Smooth muscle cell (in vitro differentiated cells): Measurements from ENCODE around the gene TRMT1. TPM values are rescaled to one million over a fixed set of nuclear protein-coding genes. Genes with fewer than 3 reads are reported as not detected.
A peak's percentile ranks its signal among the peaks of the same experiment; 100 is the strongest.

Experiments
- DNase-seq: peaks from one replicate; lab custom pipeline; 2025; ENCODE audit not compliant: unreplicated experiment; lab: John Stamatoyannopoulos, UW
- H2AFZ ChIP-seq: fragments of 200-600 bp; sonication (generic); 2 replicates; pipeline ENCODE4 v1.6.0; 2016; ENCODE audit warnings: antibody characterized with exemption, low read depth, mild to moderate bottlenecking
- H3F3A ChIP-seq: fragments of 200-600 bp; sonication (generic); 2 replicates; pipeline ENCODE4 v1.6.0; 2017; ENCODE audit warnings: antibody characterized with exemption, low read depth
- H3K27ac ChIP-seq: fragments of 200-600 bp; sonication (generic); 2 replicates; pipeline ENCODE4 v1.5.1; 2016; ENCODE audit warnings: low read depth, mild to moderate bottlenecking
- H3K27me3 ChIP-seq: fragments of 200-600 bp; sonication (generic); 2 replicates; pipeline ENCODE4 v1.6.1; 2016; ENCODE audit warnings: low read depth, mild to moderate bottlenecking
- H3K36me3 ChIP-seq: fragments of 200-600 bp; sonication (generic); 2 replicates; pipeline ENCODE4 v1.5.1; 2016; ENCODE audit warnings: low read depth
- H3K4me1 ChIP-seq: fragments of 200-600 bp; sonication (generic); 2 replicates; pipeline ENCODE4 v1.5.1; 2016; ENCODE audit warnings: low read depth
- H3K4me2 ChIP-seq: fragments of 200-600 bp; sonication (generic); 2 replicates; pipeline ENCODE4 v1.6.0; 2016; ENCODE audit warnings: mild to moderate bottlenecking
- H3K4me3 ChIP-seq: fragments of 200-600 bp; sonication (generic); 2 replicates; pipeline ENCODE4 v1.5.1; 2016; ENCODE audit warnings: mild to moderate bottlenecking
- H3K79me2 ChIP-seq: fragments of 200-600 bp; sonication (generic); 2 replicates; pipeline ENCODE4 v1.6.0; 2016; ENCODE audit warnings: low read depth, mild to moderate bottlenecking
- H3K9ac ChIP-seq: fragments of 200-600 bp; sonication (generic); 2 replicates; pipeline ENCODE4 v1.6.0; 2016; ENCODE audit warnings: low read depth
- H3K9me3 ChIP-seq: fragments of 200-600 bp; sonication (generic); replicated peaks from 2 replicates; pipeline ENCODE4 v1.5.1; 2016; ENCODE audit warnings: low read depth
- H4K20me1 ChIP-seq: fragments of 200-600 bp; sonication (generic); 2 replicates; pipeline ENCODE4 v1.6.0; 2016; ENCODE audit warnings: low read depth
- CTCF ChIP-seq: fragments of 200-600 bp; sonication (generic); IDR thresholded peaks from 2 replicates; pipeline ENCODE4 v1.5.1; 2017; ENCODE audit warnings: borderline replicate concordance, mild to moderate bottlenecking, antibody characterized with exemption; ENCODE audit not compliant: insufficient read depth, poor library complexity, severe bottlenecking
- WGBS: methylation state at CpG from one replicate; pipeline ENCODE4 v1.1.7; 2016; ENCODE audit warnings: low lambda C conversion rate; 5-methylcytosine and 5-hydroxymethylcytosine counted together
- polyA plus RNA-seq: library from polyadenylated mRNA; unstranded; fragments of >200 nt; fragmentation: Nextera tagmentation; extraction: Ambion mirVana; gene quantifications from 2 replicates; pipeline ENCODE4 v1.2.1, GENCODE V29; 2016
- total RNA-seq: library from RNA; depleted of rRNA; stranded (reverse); fragments of >200 nt; gene quantifications from 2 replicates; pipeline ENCODE4 v1.2.3, GENCODE V29; 2014

TRMT1 gene
- total and polyA plus RNA-seq, 2 experiments from 2014 or later, result 21.9 to 37.4 TPM

GRCh38 chr19:13099073-13099999 lies 17.2 kb downstream of the TRMT1 start:
- Histone ChIP-seq H3F3A (peaks cover 14% of the 10 kb centered on the region), H3K9ac (no peak overlapping the region), H3K27ac (no peak overlapping the region), H2AFZ (no peak overlapping the region), H3K9me3 (no peaks in the 10 kb centered on the region), H4K20me1 (peaks cover 11% of the 10 kb centered on the region), H3K4me3 (no peak overlapping the region), H3K36me3 (no peaks in the 10 kb centered on the region), H3K79me2 (no peaks in the 10 kb centered on the region), H3K4me1 (peaks cover 30% of the 10 kb centered on the region), H3K27me3 (peaks cover 48% of the 10 kb centered on the region), H3K4me2 (peak overlapping the region; percentile 26)
- WGBS, result 19% methylated on average over 68 of the region's 77 CpGs
- DNase-seq, result no peak
- no peak for TF ChIP-seq CTCF

- H2AFZ ChIP-seq, result no peak overlapping the region
- H3K79me2 ChIP-seq, result no peaks in the 10 kb centered on the region
- H3K4me2 ChIP-seq, result peak overlapping the region; percentile 78
- peaks cover 30% of the 10 kb centered on the region for H3K4me1 ChIP-seq
- H3K4me3 ChIP-seq, result no peak overlapping the region
- peaks cover 11% of the 10 kb centered on the region for H4K20me1 ChIP-seq
- H3K36me3 ChIP-seq, result no peaks in the 10 kb centered on the region
- peaks cover 48% of the 10 kb centered on the region for H3K27me3 ChIP-seq
- no peak for DNase-seq
- no peaks in the 10 kb centered on the region for H3K9me3 ChIP-seq
- H3F3A ChIP-seq, result peaks cover 14% of the 10 kb centered on the region
- TF ChIP-seq CTCF, result no peak
- no peak overlapping the region for H3K9ac ChIP-seq
- 4% methylated on average over 45 of the region's 58 CpGs for WGBS
- no peak overlapping the region for H3K27ac ChIP-seq
Observed at GRCh38 chr19:13098277-13099072, 18.1 kb downstream of the TRMT1 start.

- Histone ChIP-seq H3K27ac (no peak overlapping the region), H4K20me1 (peaks cover 11% of the 10 kb centered on the region), H3K9me3 (no peaks in the 10 kb centered on the region), H2AFZ (no peak overlapping the region), H3K27me3 (peaks cover 48% of the 10 kb centered on the region), H3K4me3 (no peak overlapping the region), H3K4me1 (peaks cover 26% of the 10 kb centered on the region), H3K9ac (no peak overlapping the region), H3K36me3 (no peaks in the 10 kb centered on the region), H3F3A (peaks cover 14% of the 10 kb centered on the region), H3K79me2 (no peaks in the 10 kb centered on the region), H3K4me2 (peak overlapping the region; percentile 65)
- 8% methylated on average over 18 of the region's 69 CpGs for WGBS
- TF ChIP-seq CTCF, result no peak
- no peak for DNase-seq
Observed at GRCh38 chr19:13097463-13098258, 18.9 kb downstream of the TRMT1 start.
